ENCODE measurements around the gene FAM3D.

DNA sequence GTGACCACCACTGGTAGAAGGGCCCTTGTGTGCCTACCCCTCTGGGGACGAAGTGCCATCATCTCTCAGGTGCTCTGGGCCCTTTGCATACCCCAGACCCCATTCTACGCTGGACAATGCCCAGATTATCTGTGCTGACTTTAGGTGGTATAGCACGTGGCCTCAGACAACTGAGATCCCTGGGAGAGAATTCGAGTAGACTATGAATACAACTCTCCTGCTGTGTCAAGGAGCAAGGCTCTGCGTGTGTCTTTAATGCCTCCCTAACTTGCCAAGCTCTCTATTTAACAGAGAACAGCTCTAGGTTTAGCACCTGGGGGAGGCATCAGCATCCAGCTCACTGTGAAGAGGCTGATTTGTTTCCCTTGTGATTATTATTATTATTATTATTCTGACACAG is 29.1 kb downstream of the FAM3D start:
- TF ChIP-seq FOXP2 (optimal IDR thresholded peaks at IDR 0.05; ENCODE audit: control extremely low read depth, extremely low read length, insufficient read depth) (no peak), EZH2 (IDR thresholded peaks at IDR 0.05) (no peak), POLR2AphosphoS5 (IDR thresholded peaks at IDR 0.05; ENCODE audit: borderline replicate concordance, low read depth, low read length) (no peak)

Data from SK-N-MC (cell line).